Activated B cell treated with CpG ODN at 0.5 μM for 24 hours (primary cell): Measurements from ENCODE around the gene AMPD2. TPM values are rescaled to one million over a fixed set of nuclear protein-coding genes. Genes with fewer than 3 reads are reported as not detected.

Experiments used
- ATAC-seq: fragments of 200-7000 bp; cut with Tn5 transposase; one replicate; pipeline ENCODE4 v1.10.0; 2021; ENCODE audit warnings: low read depth, mild to moderate bottlenecking, moderate library complexity
- CTCF ChIA-PET: fragments of 350-600 bp; sonication (Branson Sonifier 250); formaldehyde crosslinking; loops from one replicate; lab custom pipeline; 2021; ENCODE audit warnings: antibody characterized with exemption; lab: Charles Lee
- POLR2A ChIA-PET: fragments of 350-600 bp; sonication (Branson Sonifier 250); formaldehyde crosslinking; loops from one replicate; lab custom pipeline; 2021; ENCODE audit warnings: antibody characterized with exemption; lab: Charles Lee
- DNase-seq: peaks from one replicate; pipeline ENCODE4 v3.0.0; 2022
- H3K27ac Mint-ChIP-seq: one replicate; pipeline ENCODE4 v1.8.0; 2020; ENCODE audit warnings: mixed read lengths
- H3K27me3 Mint-ChIP-seq: one replicate; pipeline ENCODE4 v1.8.0; 2021; ENCODE audit warnings: mixed read lengths
- H3K36me3 Mint-ChIP-seq: one replicate; pipeline ENCODE4 v1.8.0; 2021; ENCODE audit warnings: low read depth, mixed read lengths
- H3K4me1 Mint-ChIP-seq: one replicate; pipeline ENCODE4 v1.8.0; 2021; ENCODE audit warnings: mixed read lengths
- H3K4me3 Mint-ChIP-seq: one replicate; pipeline ENCODE4 v1.8.0; 2020; ENCODE audit warnings: mild to moderate bottlenecking, mixed read lengths
- H3K9me3 Mint-ChIP-seq: one replicate; pipeline ENCODE4 v1.8.0; 2020; ENCODE audit warnings: mixed read lengths
- intact Hi-C: fragments of 100-400 bp; cut with micrococcal nuclease; formaldehyde crosslinking; loops from one replicate; pipeline ENCODE4 v1.15.1; 2024
- total RNA-seq: library from RNA; stranded (reverse); gene quantifications from 2 replicates; pipeline ENCODE4 v1.2.3, GENCODE V29; 2022
- TF ChIP-seq, protein P1 (sequence below): fragments of 200-600 bp; IDR thresholded peaks from one replicate; pipeline ENCODE4 v1.8.0; 2022; ENCODE audit warnings: antibody characterized with exemption, mild to moderate bottlenecking

AMPD2 gene
- total RNA-seq, 1 donor from 2014 or later, result 64.9 TPM

DNA sequence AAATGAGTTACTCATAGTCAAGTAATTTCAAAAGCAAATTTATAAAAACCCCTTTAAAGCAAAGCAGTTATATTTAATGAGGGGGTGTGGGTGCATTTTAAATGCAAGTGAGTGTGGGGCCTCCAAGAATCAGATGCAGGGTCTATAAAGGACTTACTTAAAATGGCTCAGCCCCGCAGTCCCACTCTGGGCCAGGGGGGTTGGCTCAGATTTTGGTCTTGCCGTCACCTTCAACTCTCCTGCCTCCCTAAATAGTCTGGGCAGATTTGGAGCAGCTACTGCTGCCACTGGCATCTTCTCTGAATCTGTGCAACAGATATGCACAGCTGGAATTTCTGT is 16.2 kb downstream of the AMPD2 start:
- ATAC-seq (no peak), DNase-seq (no peak)
- H3K27me3 Mint-ChIP-seq, result no peaks in the 10 kb centered on the region
- H3K4me3 Mint-ChIP-seq, result no peak overlapping the region
- H3K4me1 Mint-ChIP-seq, result peaks cover 17% of the 10 kb centered on the region
- TF ChIP-seq, protein P1, sequence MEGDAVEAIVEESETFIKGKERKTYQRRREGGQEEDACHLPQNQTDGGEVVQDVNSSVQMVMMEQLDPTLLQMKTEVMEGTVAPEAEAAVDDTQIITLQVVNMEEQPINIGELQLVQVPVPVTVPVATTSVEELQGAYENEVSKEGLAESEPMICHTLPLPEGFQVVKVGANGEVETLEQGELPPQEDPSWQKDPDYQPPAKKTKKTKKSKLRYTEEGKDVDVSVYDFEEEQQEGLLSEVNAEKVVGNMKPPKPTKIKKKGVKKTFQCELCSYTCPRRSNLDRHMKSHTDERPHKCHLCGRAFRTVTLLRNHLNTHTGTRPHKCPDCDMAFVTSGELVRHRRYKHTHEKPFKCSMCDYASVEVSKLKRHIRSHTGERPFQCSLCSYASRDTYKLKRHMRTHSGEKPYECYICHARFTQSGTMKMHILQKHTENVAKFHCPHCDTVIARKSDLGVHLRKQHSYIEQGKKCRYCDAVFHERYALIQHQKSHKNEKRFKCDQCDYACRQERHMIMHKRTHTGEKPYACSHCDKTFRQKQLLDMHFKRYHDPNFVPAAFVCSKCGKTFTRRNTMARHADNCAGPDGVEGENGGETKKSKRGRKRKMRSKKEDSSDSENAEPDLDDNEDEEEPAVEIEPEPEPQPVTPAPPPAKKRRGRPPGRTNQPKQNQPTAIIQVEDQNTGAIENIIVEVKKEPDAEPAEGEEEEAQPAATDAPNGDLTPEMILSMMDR, result no peak
- intact Hi-C loops, result no loop called here
- no peaks in the 10 kb centered on the region for H3K9me3 Mint-ChIP-seq
- POLR2A ChIA-PET, result no interaction called here
- CTCF ChIA-PET, result interaction anchor here (2.0 to 6.6 kb wide), 2 partner anchors 90 to 139 kb away, joined by 9 to 103 read pairs; no protein-coding TSS in a partner anchor
- H3K27ac Mint-ChIP-seq, result no peak overlapping the region
- H3K36me3 Mint-ChIP-seq, result peaks cover 14% of the 10 kb centered on the region

- no peak overlapping the region for H3K27ac Mint-ChIP-seq
- no peaks in the 10 kb centered on the region for H3K9me3 Mint-ChIP-seq
- H3K27me3 Mint-ChIP-seq, result no peaks in the 10 kb centered on the region
- no peak for ATAC-seq
- H3K4me1 Mint-ChIP-seq, result peaks cover 17% of the 10 kb centered on the region
- DNase-seq, result no peak
- intact Hi-C loops, result no loop called here
- peaks cover 9% of the 10 kb centered on the region for H3K36me3 Mint-ChIP-seq
- TF ChIP-seq, protein P1, result no peak
- POLR2A ChIA-PET, result no interaction called here
- CTCF ChIA-PET, result interaction anchor here (0.7 to 6.6 kb wide), 3 partner anchors 90 to 139 kb away, joined by 3 to 103 read pairs (median 9); partner anchors contain the start of gene GPR61
- no peak overlapping the region for H3K4me3 Mint-ChIP-seq
These were observed 16.7 kb downstream of the AMPD2 start for GRCh38 chr1:109636201-109636952.

GRCh38 chr1:109637446-109637845 is 17.8 kb downstream of the AMPD2 start:
- no peaks in the 10 kb centered on the region for H3K9me3 Mint-ChIP-seq
- ATAC-seq (no peak), DNase-seq (no peak)
- peaks cover 2% of the 10 kb centered on the region for H3K36me3 Mint-ChIP-seq
- H3K4me3 Mint-ChIP-seq, result no peak overlapping the region
- intact Hi-C loops, result no loop called here
- no peak overlapping the region for H3K27ac Mint-ChIP-seq
- CTCF ChIA-PET, result interaction anchor here (0.7 to 6.6 kb wide), 3 partner anchors 92 to 137 kb away, joined by 3 to 103 read pairs (median 9); partner anchors contain the start of gene GPR61
- TF ChIP-seq, protein P1, result no peak
- POLR2A ChIA-PET, result no interaction called here
- peaks cover 17% of the 10 kb centered on the region for H3K4me1 Mint-ChIP-seq
- no peaks in the 10 kb centered on the region for H3K27me3 Mint-ChIP-seq

DNA sequence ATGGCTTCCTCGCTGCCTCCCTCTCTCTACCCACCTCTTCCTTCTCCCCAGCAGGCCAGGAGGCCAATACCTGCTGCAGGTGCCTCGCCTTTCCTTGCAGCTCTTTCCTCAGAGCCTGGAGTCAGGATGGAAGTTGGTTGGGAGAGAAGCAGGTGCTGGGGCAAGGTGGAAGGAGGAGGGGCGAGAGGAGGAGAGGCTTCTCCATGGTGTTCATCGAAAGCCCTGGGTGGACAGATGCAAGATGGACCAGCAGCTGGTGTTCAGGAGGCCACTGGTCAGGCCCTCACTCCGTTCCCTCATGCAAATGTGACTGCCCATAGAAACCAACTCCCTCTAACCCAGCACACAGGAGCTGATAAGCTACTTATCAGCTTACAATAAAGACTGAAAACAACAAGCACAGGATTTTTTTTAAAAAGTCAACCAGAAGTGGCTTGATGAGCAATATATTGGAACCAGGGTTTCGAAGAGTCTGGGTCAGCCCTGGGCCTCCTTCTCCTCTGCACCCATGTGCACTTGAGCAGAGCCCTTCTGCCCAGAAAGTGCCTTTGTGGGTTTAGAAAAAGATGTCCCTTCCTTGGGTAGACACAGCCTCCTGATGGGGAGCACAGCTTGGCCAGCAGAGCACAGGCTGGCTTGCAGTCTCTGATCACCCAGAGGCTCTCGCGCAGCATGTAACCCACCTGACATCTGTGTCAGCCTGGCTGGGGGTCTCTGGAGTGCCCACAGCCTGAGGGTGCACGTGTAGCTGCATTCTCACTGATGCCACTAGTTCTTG is 19.6 kb downstream of the AMPD2 start:
- ATAC-seq, result no peak
- DNase-seq, result no peak
- Mint-ChIP-seq H3K4me3 (no peak overlapping the region), H3K36me3 (no peaks in the 10 kb centered on the region), H3K27ac (no peak overlapping the region), H3K4me1 (peaks cover 31% of the 10 kb centered on the region), H3K27me3 (no peaks in the 10 kb centered on the region), H3K9me3 (no peaks in the 10 kb centered on the region)
- TF ChIP-seq, protein P1, result no peak
- ChIA-PET POLR2A (interaction anchor here (1.3 to 1.6 kb wide), 4 partner anchors 15 to 345 kb away, joined by 3 to 16 read pairs (median 6); partner anchors contain the start of genes AHCYL1 and GNAI3), CTCF (interaction anchor here (0.7 to 6.6 kb wide), 30 partner anchors 9 to 420 kb away, joined by 3 to 103 read pairs (median 5); partner anchors contain the start of genes AHCYL1, AMPD2, GNAI3 and GNAT2)
- intact Hi-C loops, result no loop called here
